Measurements from ENCODE around the gene CGNL1.

CGNL1 gene

DNA sequence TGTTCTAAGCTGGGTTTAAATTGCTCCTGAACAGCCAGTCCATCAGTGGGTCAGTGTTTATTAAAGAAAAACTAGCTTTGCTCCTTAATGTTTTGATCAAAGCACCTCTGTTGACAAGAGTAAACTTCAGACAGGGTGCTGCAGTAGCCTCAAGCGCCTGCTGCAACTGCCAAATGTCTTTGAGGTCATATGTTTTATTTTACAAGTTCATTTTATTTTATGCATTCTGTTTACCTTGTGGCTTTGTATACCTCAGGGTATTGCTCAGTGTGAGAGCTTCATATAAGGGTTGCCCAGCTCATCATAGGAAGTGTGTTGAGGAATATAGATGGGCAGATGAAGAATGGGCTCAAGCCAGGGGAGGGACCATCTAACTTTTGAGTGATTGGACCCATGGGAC is 223.9 kb downstream of the CGNL1 start:
- DNase-seq (ENCODE audit: low spot score) = no peak
